Measurements from ENCODE around the gene PDCD2L. TPM values are rescaled to one million over a fixed set of nuclear protein-coding genes. Genes with fewer than 3 reads are reported as not detected.

PDCD2L gene
- total RNA-seq, 1 experiment from 2014 or later = 43.4 TPM

GRCh38 chr19:34431681-34432402, 27.6 kb downstream of the PDCD2L start:
- ATAC-seq (no peak), DNase-seq (ENCODE audit: low spot score) (no peak)
- H3K27ac Mint-ChIP-seq = no peak overlapping the region
- H3K36me3 Mint-ChIP-seq = peaks cover 45% of the 10 kb centered on the region
- H3K4me1 Mint-ChIP-seq = peaks cover 20% of the 10 kb centered on the region
- H3K4me3 Mint-ChIP-seq = no peak overlapping the region
- TF ChIP-seq, protein P1, sequence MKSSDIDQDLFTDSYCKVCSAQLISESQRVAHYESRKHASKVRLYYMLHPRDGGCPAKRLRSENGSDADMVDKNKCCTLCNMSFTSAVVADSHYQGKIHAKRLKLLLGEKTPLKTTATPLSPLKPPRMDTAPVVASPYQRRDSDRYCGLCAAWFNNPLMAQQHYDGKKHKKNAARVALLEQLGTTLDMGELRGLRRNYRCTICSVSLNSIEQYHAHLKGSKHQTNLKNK (CRISPR knock-in tag; IDR thresholded peaks at IDR 0.05) = no peak
- no peak for TF ChIP-seq ZNF121 (CRISPR knock-in tag; IDR thresholded peaks at IDR 0.05)
- TF ChIP-seq SOX15 (CRISPR knock-in tag; IDR thresholded peaks at IDR 0.05) = no peak
- TF ChIP-seq, protein P2, sequence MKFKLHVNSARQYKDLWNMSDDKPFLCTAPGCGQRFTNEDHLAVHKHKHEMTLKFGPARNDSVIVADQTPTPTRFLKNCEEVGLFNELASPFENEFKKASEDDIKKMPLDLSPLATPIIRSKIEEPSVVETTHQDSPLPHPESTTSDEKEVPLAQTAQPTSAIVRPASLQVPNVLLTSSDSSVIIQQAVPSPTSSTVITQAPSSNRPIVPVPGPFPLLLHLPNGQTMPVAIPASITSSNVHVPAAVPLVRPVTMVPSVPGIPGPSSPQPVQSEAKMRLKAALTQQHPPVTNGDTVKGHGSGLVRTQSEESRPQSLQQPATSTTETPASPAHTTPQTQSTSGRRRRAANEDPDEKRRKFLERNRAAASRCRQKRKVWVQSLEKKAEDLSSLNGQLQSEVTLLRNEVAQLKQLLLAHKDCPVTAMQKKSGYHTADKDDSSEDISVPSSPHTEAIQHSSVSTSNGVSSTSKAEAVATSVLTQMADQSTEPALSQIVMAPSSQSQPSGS (CRISPR knock-in tag; IDR thresholded peaks at IDR 0.05; ENCODE audit: borderline replicate concordance, low read depth) = no peak
- no peak for TF ChIP-seq MYBL2 (CRISPR knock-in tag; IDR thresholded peaks at IDR 0.05)
- no peak for TF ChIP-seq GRHL2 (CRISPR knock-in tag; IDR thresholded peaks at IDR 0.05; ENCODE audit: insufficient replicate concordance, severe bottlenecking)
- TF ChIP-seq FOXP1 (CRISPR knock-in tag; IDR thresholded peaks at IDR 0.05; ENCODE audit: borderline replicate concordance) = no peak
- no peak for TF ChIP-seq ATF1 (CRISPR knock-in tag; IDR thresholded peaks at IDR 0.05)
- TF ChIP-seq CBFB (CRISPR knock-in tag; IDR thresholded peaks at IDR 0.05; ENCODE audit: low read depth) = no peak
- TF ChIP-seq, protein P3, sequence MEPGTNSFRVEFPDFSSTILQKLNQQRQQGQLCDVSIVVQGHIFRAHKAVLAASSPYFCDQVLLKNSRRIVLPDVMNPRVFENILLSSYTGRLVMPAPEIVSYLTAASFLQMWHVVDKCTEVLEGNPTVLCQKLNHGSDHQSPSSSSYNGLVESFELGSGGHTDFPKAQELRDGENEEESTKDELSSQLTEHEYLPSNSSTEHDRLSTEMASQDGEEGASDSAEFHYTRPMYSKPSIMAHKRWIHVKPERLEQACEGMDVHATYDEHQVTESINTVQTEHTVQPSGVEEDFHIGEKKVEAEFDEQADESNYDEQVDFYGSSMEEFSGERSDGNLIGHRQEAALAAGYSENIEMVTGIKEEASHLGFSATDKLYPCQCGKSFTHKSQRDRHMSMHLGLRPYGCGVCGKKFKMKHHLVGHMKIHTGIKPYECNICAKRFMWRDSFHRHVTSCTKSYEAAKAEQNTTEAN (CRISPR knock-in tag; IDR thresholded peaks at IDR 0.05) = no peak
- TF ChIP-seq MAX (CRISPR knock-in tag; IDR thresholded peaks at IDR 0.05) = no peak
- TF ChIP-seq NFYB (CRISPR knock-in tag; conservative IDR thresholded peaks at IDR 0.05; ENCODE audit: low read depth) = no peak
- no peak for TF ChIP-seq CDX4 (CRISPR knock-in tag; IDR thresholded peaks at IDR 0.05; ENCODE audit: borderline replicate concordance)
- TF ChIP-seq RELA (CRISPR knock-in tag; IDR thresholded peaks at IDR 0.05; ENCODE audit: borderline replicate concordance) = no peak
- no peak for TF ChIP-seq ZNF416 (CRISPR knock-in tag; IDR thresholded peaks at IDR 0.05)
- TF ChIP-seq, protein P4, sequence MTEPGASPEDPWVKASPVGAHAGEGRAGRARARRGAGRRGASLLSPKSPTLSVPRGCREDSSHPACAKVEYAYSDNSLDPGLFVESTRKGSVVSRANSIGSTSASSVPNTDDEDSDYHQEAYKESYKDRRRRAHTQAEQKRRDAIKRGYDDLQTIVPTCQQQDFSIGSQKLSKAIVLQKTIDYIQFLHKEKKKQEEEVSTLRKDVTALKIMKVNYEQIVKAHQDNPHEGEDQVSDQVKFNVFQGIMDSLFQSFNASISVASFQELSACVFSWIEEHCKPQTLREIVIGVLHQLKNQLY (CRISPR knock-in tag; IDR thresholded peaks at IDR 0.05) = no peak
- no peak for TF ChIP-seq FOXJ3 (CRISPR knock-in tag; IDR thresholded peaks at IDR 0.05; ENCODE audit: borderline replicate concordance)
- TF ChIP-seq ZNF138 (CRISPR knock-in tag; conservative IDR thresholded peaks at IDR 0.05) = no peak
- no peak for TF ChIP-seq NFATC4 (CRISPR knock-in tag; IDR thresholded peaks at IDR 0.05)
- TF ChIP-seq RORB (CRISPR knock-in tag; IDR thresholded peaks at IDR 0.05) = no peak
- ChIA-PET CTCF (interaction anchor here (0.6 kb wide), 1 partner anchor 70 kb away, joined by 3 read pairs; no protein-coding TSS in a partner anchor), POLR2A (no interaction called here)
- H3K27me3 Mint-ChIP-seq (ENCODE audit: low read depth) = no peaks in the 10 kb centered on the region
- H3K9me3 Mint-ChIP-seq = no peaks in the 10 kb centered on the region

DNA sequence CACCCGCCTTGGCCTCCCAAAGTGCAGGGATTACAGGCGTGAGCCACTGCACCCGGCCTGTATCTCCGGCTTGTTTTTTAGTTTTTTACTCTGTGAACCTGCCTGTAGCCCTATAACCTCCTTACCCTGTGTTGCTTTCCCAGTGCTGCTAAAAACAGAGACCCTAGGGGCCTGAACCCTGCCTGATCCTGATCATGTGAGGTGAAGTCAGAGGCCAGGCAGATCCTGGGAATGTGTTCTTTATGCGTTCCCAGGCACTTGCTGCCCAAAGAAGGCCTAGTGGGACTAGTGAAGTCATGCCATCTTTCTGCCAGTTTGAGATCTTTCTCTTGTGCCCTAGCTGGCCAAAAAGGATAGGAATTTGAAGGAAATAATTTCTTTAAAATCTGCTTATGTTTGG, 28.6 kb downstream of the PDCD2L start:
- DNase-seq (ENCODE audit: low spot score) (no peak), ATAC-seq (no peak)
- ChIA-PET POLR2A (no interaction called here), CTCF (no interaction called here)
- Mint-ChIP-seq H3K9me3 (no peaks in the 10 kb centered on the region), H3K27me3 (ENCODE audit: low read depth) (no peaks in the 10 kb centered on the region), H3K36me3 (peaks cover 51% of the 10 kb centered on the region), H3K27ac (peak overlapping the region; percentile 89), H3K4me1 (peaks cover 19% of the 10 kb centered on the region), H3K4me3 (no peak overlapping the region)
- TF ChIP-seq TP53 (CRISPR knock-in tag; IDR thresholded peaks at IDR 0.05) (no peak), MAX (CRISPR knock-in tag; IDR thresholded peaks at IDR 0.05) (no peak), ZNF317 (CRISPR knock-in tag; IDR thresholded peaks at IDR 0.05; ENCODE audit: borderline replicate concordance, low read depth) (no peak), ZNF416 (CRISPR knock-in tag; IDR thresholded peaks at IDR 0.05) (no peak), EMX1 (CRISPR knock-in tag; IDR thresholded peaks at IDR 0.05) (no peak)
- TF ChIP-seq, protein P5, sequence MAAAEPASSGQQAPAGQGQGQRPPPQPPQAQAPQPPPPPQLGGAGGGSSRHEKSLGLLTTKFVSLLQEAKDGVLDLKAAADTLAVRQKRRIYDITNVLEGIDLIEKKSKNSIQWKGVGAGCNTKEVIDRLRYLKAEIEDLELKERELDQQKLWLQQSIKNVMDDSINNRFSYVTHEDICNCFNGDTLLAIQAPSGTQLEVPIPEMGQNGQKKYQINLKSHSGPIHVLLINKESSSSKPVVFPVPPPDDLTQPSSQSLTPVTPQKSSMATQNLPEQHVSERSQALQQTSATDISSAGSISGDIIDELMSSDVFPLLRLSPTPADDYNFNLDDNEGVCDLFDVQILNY (CRISPR knock-in tag; IDR thresholded peaks at IDR 0.05) = no peak
- TF ChIP-seq, protein P6, sequence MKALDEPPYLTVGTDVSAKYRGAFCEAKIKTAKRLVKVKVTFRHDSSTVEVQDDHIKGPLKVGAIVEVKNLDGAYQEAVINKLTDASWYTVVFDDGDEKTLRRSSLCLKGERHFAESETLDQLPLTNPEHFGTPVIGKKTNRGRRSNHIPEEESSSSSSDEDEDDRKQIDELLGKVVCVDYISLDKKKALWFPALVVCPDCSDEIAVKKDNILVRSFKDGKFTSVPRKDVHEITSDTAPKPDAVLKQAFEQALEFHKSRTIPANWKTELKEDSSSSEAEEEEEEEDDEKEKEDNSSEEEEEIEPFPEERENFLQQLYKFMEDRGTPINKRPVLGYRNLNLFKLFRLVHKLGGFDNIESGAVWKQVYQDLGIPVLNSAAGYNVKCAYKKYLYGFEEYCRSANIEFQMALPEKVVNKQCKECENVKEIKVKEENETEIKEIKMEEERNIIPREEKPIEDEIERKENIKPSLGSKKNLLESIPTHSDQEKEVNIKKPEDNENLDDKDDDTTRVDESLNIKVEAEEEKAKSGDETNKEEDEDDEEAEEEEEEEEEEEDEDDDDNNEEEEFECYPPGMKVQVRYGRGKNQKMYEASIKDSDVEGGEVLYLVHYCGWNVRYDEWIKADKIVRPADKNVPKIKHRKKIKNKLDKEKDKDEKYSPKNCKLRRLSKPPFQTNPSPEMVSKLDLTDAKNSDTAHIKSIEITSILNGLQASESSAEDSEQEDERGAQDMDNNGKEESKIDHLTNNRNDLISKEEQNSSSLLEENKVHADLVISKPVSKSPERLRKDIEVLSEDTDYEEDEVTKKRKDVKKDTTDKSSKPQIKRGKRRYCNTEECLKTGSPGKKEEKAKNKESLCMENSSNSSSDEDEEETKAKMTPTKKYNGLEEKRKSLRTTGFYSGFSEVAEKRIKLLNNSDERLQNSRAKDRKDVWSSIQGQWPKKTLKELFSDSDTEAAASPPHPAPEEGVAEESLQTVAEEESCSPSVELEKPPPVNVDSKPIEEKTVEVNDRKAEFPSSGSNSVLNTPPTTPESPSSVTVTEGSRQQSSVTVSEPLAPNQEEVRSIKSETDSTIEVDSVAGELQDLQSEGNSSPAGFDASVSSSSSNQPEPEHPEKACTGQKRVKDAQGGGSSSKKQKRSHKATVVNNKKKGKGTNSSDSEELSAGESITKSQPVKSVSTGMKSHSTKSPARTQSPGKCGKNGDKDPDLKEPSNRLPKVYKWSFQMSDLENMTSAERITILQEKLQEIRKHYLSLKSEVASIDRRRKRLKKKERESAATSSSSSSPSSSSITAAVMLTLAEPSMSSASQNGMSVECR (CRISPR knock-in tag; IDR thresholded peaks at IDR 0.05; ENCODE audit: borderline replicate concordance) = no peak

Measured in WTC11 (cell line).